WTC11 (cell line): ENCODE results near the gene DDX3Y. TPM values are rescaled to one million over a fixed set of nuclear protein-coding genes. Genes with fewer than 3 reads are reported as not detected.

Source experiments
- ATAC-seq: fragments of 200-7000 bp; cut with Tn5 transposase; 2 replicates; pipeline ENCODE4 v1.10.0; 2021; ENCODE audit warnings: mild to moderate bottlenecking, moderate library complexity
- CTCF ChIA-PET: fragments of 300-600 bp; sonication (Branson Sonifier 250); formaldehyde crosslinking; loops from one replicate; lab custom pipeline; 2021; ENCODE audit warnings: antibody characterized with exemption; lab: Charles Lee
- POLR2A ChIA-PET: fragments of 350-600 bp; sonication (Branson Sonifier 250); formaldehyde crosslinking; loops from one replicate; lab custom pipeline; 2021; ENCODE audit warnings: antibody characterized with exemption; lab: Charles Lee
- DNase-seq: peaks from one replicate; pipeline ENCODE4 v3.0.0; 2021; ENCODE audit warnings: low spot score
- H3K27ac Mint-ChIP-seq: 2 replicates; pipeline ENCODE4 v1.8.0; 2021; ENCODE audit warnings: mixed read lengths
- H3K27me3 Mint-ChIP-seq: 2 replicates; pipeline ENCODE4 v1.8.0; 2021; ENCODE audit warnings: low read depth, mild to moderate bottlenecking, moderate library complexity, mixed read lengths
- H3K36me3 Mint-ChIP-seq: 2 replicates; pipeline ENCODE4 v1.8.0; 2021; ENCODE audit warnings: mixed read lengths
- H3K4me1 Mint-ChIP-seq: 2 replicates; pipeline ENCODE4 v1.8.0; 2022; ENCODE audit warnings: mixed read lengths
- H3K4me3 Mint-ChIP-seq: 2 replicates; pipeline ENCODE4 v1.8.0; 2021; ENCODE audit warnings: mild to moderate bottlenecking, moderate library complexity, mixed read lengths
- H3K9me3 Mint-ChIP-seq: 2 replicates; pipeline ENCODE4 v1.8.0; 2021; ENCODE audit warnings: mixed read lengths
- AFF4 ChIP-seq: sonication (generic); formaldehyde crosslinking; IDR thresholded peaks from 2 replicates; pipeline ENCODE4 v1.8.1; 2023; ENCODE audit warnings: mild to moderate bottlenecking, missing genetic modification reagents, borderline replicate concordance
- ATF1 ChIP-seq: sonication (generic); formaldehyde crosslinking; IDR thresholded peaks from 2 replicates; pipeline ENCODE4 v1.8.1; 2023; ENCODE audit warnings: mild to moderate bottlenecking, moderate library complexity, missing genetic modification reagents
- CREM ChIP-seq: sonication (generic); formaldehyde crosslinking; IDR thresholded peaks from 2 replicates; pipeline ENCODE4 v1.8.1; 2022; ENCODE audit warnings: mild to moderate bottlenecking, missing genetic modification reagents, moderate library complexity
- FOXP4 ChIP-seq: sonication (generic); formaldehyde crosslinking; IDR thresholded peaks from 2 replicates; pipeline ENCODE4 v1.8.0; 2022; ENCODE audit warnings: mild to moderate bottlenecking, missing genetic modification reagents
- HMGXB4 ChIP-seq: sonication (generic); formaldehyde crosslinking; IDR thresholded peaks from 2 replicates; pipeline ENCODE4 v1.8.1; 2023; ENCODE audit warnings: mild to moderate bottlenecking, moderate library complexity, missing genetic modification reagents
- MXD4 ChIP-seq: fragments of 250-450 bp; sonication (Bioruptor Pico); IDR thresholded peaks from 2 replicates; pipeline ENCODE4 v1.8.0; 2021; ENCODE audit warnings: mild to moderate bottlenecking, moderate library complexity, borderline replicate concordance
- NR1H2 ChIP-seq: sonication (generic); formaldehyde crosslinking; IDR thresholded peaks from 2 replicates; pipeline ENCODE4 v1.9.0; 2021; ENCODE audit warnings: mild to moderate bottlenecking, moderate library complexity, missing genetic modification reagents
- PRRX2 ChIP-seq: fragments of 250-450 bp; sonication (Bioruptor Pico); IDR thresholded peaks from 2 replicates; pipeline ENCODE4 v1.8.0; 2021; ENCODE audit warnings: mild to moderate bottlenecking
- RORB ChIP-seq: fragments of 250-450 bp; sonication (Bioruptor Pico); IDR thresholded peaks from 2 replicates; pipeline ENCODE4 v1.9.0; 2021; ENCODE audit warnings: mild to moderate bottlenecking
- TEAD4 ChIP-seq: sonication (generic); formaldehyde crosslinking; IDR thresholded peaks from 2 replicates; pipeline ENCODE4 v1.8.0; 2022; ENCODE audit warnings: mild to moderate bottlenecking, missing genetic modification reagents
- USF1 ChIP-seq: sonication (generic); formaldehyde crosslinking; IDR thresholded peaks from 2 replicates; pipeline ENCODE4 v1.8.0; 2022; ENCODE audit warnings: mild to moderate bottlenecking, missing genetic modification reagents
- ZBTB43 ChIP-seq: sonication (generic); formaldehyde crosslinking; IDR thresholded peaks from 2 replicates; pipeline ENCODE4 v1.8.1; 2023; ENCODE audit warnings: mild to moderate bottlenecking, missing genetic modification reagents
- total RNA-seq: library from RNA; stranded (reverse); gene quantifications from 3 replicates; pipeline ENCODE4 v1.2.3, GENCODE V29; 2021

Gene DDX3Y
- total RNA-seq, 1 experiment from 2014 or later, result 97.5 TPM

- TF ChIP-seq AFF4 (no peak), PRRX2 (no peak), ZBTB43 (CRISPR knock-in tag) (no peak), ATF1 (CRISPR knock-in tag) (no peak), CREM (CRISPR knock-in tag) (no peak), USF1 (CRISPR knock-in tag) (no peak), MXD4 (CRISPR knock-in tag) (no peak), HMGXB4 (CRISPR knock-in tag) (no peak)
These were observed 23.4 kb downstream of the DDX3Y start (continued) for GRCh38 chrY:12928043-12928442.

- Mint-ChIP-seq H3K9me3 (peaks cover 8% of the 10 kb centered on the region; the same call in 1 of the 2 replicates), H3K36me3 (peaks cover 6% of the 10 kb centered on the region; the same call in 1 of the 2 replicates), H3K4me3 (no peak overlapping the region), H3K4me1 (no peaks in the 10 kb centered on the region), H3K27ac (no peak overlapping the region), H3K27me3 (no peaks in the 10 kb centered on the region)
- CTCF ChIA-PET, result interaction anchor here (0.5 kb wide), 1 partner anchor 68 kb away, joined by 3 read pairs; no protein-coding TSS in a partner anchor
- DNase-seq (no peak), ATAC-seq (no peak)
- POLR2A ChIA-PET, result no interaction called here
- no peak for TF ChIP-seq RORB
- no peak for TF ChIP-seq NR1H2
- TF ChIP-seq TEAD4 (CRISPR knock-in tag), result no peak
- no peak for TF ChIP-seq CREM (CRISPR knock-in tag)
- no peak for TF ChIP-seq FOXP4 (CRISPR knock-in tag)
- TF ChIP-seq MXD4 (CRISPR knock-in tag), result no peak
- no peak for TF ChIP-seq PRRX2
- TF ChIP-seq, all 79 proteins: peak for 0
These were observed 37.3 kb downstream of the DDX3Y start for GRCh38 chrY:12941725-12942687.

Other genes starting within 250 kb of the DDX3Y start
- 28.5 to 29.1 TPM (median 29.0 TPM) in 3 replicates for gene USP9Y, start 203.6 kb upstream of the DDX3Y start, total RNA-seq